Parathyroid adenoma (tissue), 2 donors: ENCODE measurements around the gene ENDOV.

Source experiments
- H2AFZ ChIP-seq: fragments of 300-600 bp; sonication (generic); one replicate; pipeline ENCODE4 v1.7.0; 2017; ENCODE audit warnings: antibody characterized with exemption, mild to moderate bottlenecking
- H3K27ac ChIP-seq: fragments of 300-600 bp; sonication (generic); one replicate; pipeline ENCODE4 v1.7.0; 2017
- H3K27me3 ChIP-seq: fragments of 300-600 bp; sonication (generic); one replicate; pipeline ENCODE4 v1.7.0; 2017; ENCODE audit warnings: low read length; ENCODE audit not compliant: control insufficient read depth, insufficient read depth
- H3K36me3 ChIP-seq: fragments of 300-600 bp; sonication (generic); one replicate; pipeline ENCODE4 v1.7.0; 2017; ENCODE audit warnings: low read length; ENCODE audit not compliant: control insufficient read depth, insufficient read depth
- H3K4me1 ChIP-seq: fragments of 300-600 bp; sonication (generic); one replicate; pipeline ENCODE4 v1.7.0; 2017; ENCODE audit warnings: control low read depth
- H3K4me2 ChIP-seq: fragments of 300-600 bp; sonication (generic); one replicate; pipeline ENCODE4 v1.7.0; 2017; ENCODE audit warnings: low read length
- H3K4me3 ChIP-seq: fragments of 300-600 bp; sonication (generic); one replicate; pipeline ENCODE4 v1.7.0; 2017; ENCODE audit warnings: low read depth, low read length
- H3K79me2 ChIP-seq: fragments of 300-600 bp; sonication (generic); one replicate; pipeline ENCODE4 v1.7.0; 2017; ENCODE audit warnings: control low read depth
- H3K9ac ChIP-seq: fragments of 300-600 bp; sonication (generic); one replicate; pipeline ENCODE4 v1.7.0; 2017; ENCODE audit warnings: mild to moderate bottlenecking
- H3K9me3 ChIP-seq: fragments of 300-600 bp; sonication (generic); one replicate; pipeline ENCODE4 v1.7.0; 2017; ENCODE audit warnings: low read length; ENCODE audit not compliant: control insufficient read depth
- CTCF ChIP-seq: fragments of 300-600 bp; sonication (generic); IDR thresholded peaks from one replicate; pipeline ENCODE4 v1.7.0; 2017; ENCODE audit warnings: antibody characterized with exemption, mild to moderate bottlenecking
- donor health status: primary hyperparathyroidism.

The ENDOV gene

GRCh38 chr17:80386341-80386740 is 28.6 kb upstream of the ENDOV start:
- Histone ChIP-seq H3K4me1 (peaks cover 31% of the 10 kb centered on the region), H3K27ac (peak overlapping the region; percentile 93), H2AFZ (no peak overlapping the region), H3K9me3 (no peaks in the 10 kb centered on the region), H3K4me3 (no peak overlapping the region), H3K27me3 (no peaks in the 10 kb centered on the region), H3K36me3 (no peaks in the 10 kb centered on the region), H3K79me2 (peaks cover 13% of the 10 kb centered on the region), H3K9ac (no peak overlapping the region), H3K4me2 (no peak overlapping the region)
- TF ChIP-seq CTCF, result no peak

DNA sequence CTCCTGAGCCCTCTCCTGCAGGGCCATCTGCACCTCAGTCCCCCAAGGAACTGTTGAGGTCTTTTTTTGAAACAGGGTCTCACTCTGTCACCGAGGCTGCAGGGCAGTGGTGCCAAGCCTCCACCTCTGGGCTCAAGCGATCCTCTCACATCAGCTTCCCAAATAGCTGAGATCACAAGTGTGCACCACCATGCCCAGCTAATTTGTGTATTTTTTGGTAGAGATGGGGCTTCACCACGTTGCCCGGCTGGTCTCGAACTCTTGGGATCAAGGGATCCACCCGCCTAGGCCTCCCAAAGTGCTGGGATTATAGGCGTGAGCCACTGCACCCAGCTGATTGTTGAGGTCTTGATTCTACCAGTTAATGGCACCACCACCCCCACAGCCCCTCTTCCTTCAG is 27.9 kb upstream of the ENDOV start:
- Histone ChIP-seq H2AFZ (no peak overlapping the region), H3K4me2 (peak overlapping the region; percentile 29), H3K27ac (peak overlapping the region; percentile 93), H3K27me3 (no peaks in the 10 kb centered on the region), H3K36me3 (no peaks in the 10 kb centered on the region), H3K79me2 (peaks cover 13% of the 10 kb centered on the region), H3K9ac (no peak overlapping the region), H3K4me1 (peaks cover 31% of the 10 kb centered on the region), H3K9me3 (no peaks in the 10 kb centered on the region), H3K4me3 (no peak overlapping the region)
- TF ChIP-seq CTCF, result no peak

GRCh38 chr17:80388175-80388574 is 26.8 kb upstream of the ENDOV start:
- Histone ChIP-seq H3K4me1 (peaks cover 38% of the 10 kb centered on the region), H3K4me3 (no peak overlapping the region), H3K27ac (peak overlapping the region; percentile 38), H3K27me3 (no peaks in the 10 kb centered on the region), H2AFZ (no peak overlapping the region), H3K4me2 (no peak overlapping the region), H3K9me3 (no peaks in the 10 kb centered on the region), H3K36me3 (no peaks in the 10 kb centered on the region), H3K79me2 (peaks cover 13% of the 10 kb centered on the region), H3K9ac (no peak overlapping the region)
- TF ChIP-seq CTCF, result no peak

DNA sequence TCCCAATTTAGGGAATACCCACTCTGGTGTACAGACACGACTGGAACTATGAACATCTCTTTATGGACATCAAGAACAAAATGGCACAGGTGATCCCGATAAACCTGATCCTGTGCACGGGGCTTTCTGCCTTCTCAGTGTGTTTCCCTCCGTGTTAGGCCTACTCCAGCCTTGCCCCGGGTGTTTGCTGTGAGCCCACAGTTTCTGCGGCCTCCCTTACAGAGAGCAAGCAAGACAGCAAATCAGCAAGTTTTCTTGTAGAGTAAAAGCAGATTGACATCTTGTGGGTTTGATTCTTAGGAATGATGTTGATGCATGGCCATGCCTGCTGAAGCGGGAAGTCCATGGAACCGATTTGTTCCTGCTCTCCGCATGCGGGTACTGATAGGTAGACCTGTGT is 26.4 kb upstream of the ENDOV start:
- H3K9ac ChIP-seq, result no peak overlapping the region
- no peaks in the 10 kb centered on the region for H3K27me3 ChIP-seq
- peak overlapping the region; percentile 38 for H3K27ac ChIP-seq
- H3K4me1 ChIP-seq, result peaks cover 43% of the 10 kb centered on the region
- no peak overlapping the region for H2AFZ ChIP-seq
- no peak overlapping the region for H3K4me2 ChIP-seq
- TF ChIP-seq CTCF, result no peak
- H3K79me2 ChIP-seq, result peaks cover 13% of the 10 kb centered on the region
- no peak overlapping the region for H3K4me3 ChIP-seq
- no peaks in the 10 kb centered on the region for H3K36me3 ChIP-seq
- no peaks in the 10 kb centered on the region for H3K9me3 ChIP-seq
